Hematopoietic multipotent progenitor cell treated with erythropoietin and hydrocortisone succinate and interleukin-3 and kit ligand, for 6 days (in vitro differentiated cells): Measurements from ENCODE around the gene RLIM.

ENCODE experiments used
- DNase-seq: peaks from one replicate; pipeline ENCODE4 v3.0.0-alpha.2; 2015

RLIM gene

GRCh38 chrX:74536152-74536831 is 78.1 kb downstream of the RLIM start:
- DNase-seq = peak; percentile 52

- peak; percentile 66 for DNase-seq
These were observed 78.8 kb downstream of the RLIM start for GRCh38 chrX:74535408-74536151.
